ENCODE data around the gene KCNQ1. TPM values are rescaled to one million over a fixed set of nuclear protein-coding genes. Genes with fewer than 3 reads are reported as not detected.

Gene KCNQ1
- polyA plus RNA-seq, 1 donor (not counting 4 experiments of a cell fraction or from before 2014, with no cell fraction given): not detected

GRCh38 chr11:2653198-2653551 lies 208.4 kb downstream of the KCNQ1 start:
- no peaks in the 10 kb centered on the region for H3K9me1 ChIP-seq (ENCODE audit: control insufficient read depth, extremely low read depth, insufficient read depth, low read length)
- H3K9me3 ChIP-seq (ENCODE audit: control insufficient read depth, low read depth, low read length): no peaks in the 10 kb centered on the region
- FAIRE-seq (no peak), DNase-seq (ENCODE audit: low read depth, low spot score) (no peak)
- no peaks in the 10 kb centered on the region for H3K4me1 ChIP-seq (ENCODE audit: control insufficient read depth, extremely low read depth, insufficient read depth, low read length)
- H3K9ac ChIP-seq (ENCODE audit: control insufficient read depth, extremely low read depth, insufficient read depth, low read length): no peak overlapping the region
- TF ChIP-seq CTCF (optimal IDR thresholded peaks at IDR 0.05 in 1 of 3, IDR thresholded peaks at IDR 0.05 in 1 of 3, conservative IDR thresholded peaks at IDR 0.05 in 1 of 3; ENCODE audit: extremely low read depth in 1 of 3, insufficient read depth in 2 of 3, low read length in 3 of 3): no peak
- TF ChIP-seq EZH2 (IDR thresholded peaks at IDR 0.05; ENCODE audit: low read length): no peak
- no peaks in the 10 kb centered on the region for H3K79me2 ChIP-seq (ENCODE audit: control insufficient read depth, insufficient read depth, low read length)
- H3K27me3 ChIP-seq (ENCODE audit: control insufficient read depth, extremely low read depth, insufficient read depth, low read length): peaks cover 2% of the 10 kb centered on the region
- no peak overlapping the region for H3K27ac ChIP-seq (ENCODE audit: control insufficient read depth, insufficient read depth, low read length)
- H3K4me3 ChIP-seq (ENCODE audit: control insufficient read depth in 2 of 3, extremely low read depth in 1 of 3, insufficient read depth in 2 of 3, low read depth in 1 of 3, low read length in 3 of 3): no peak overlapping the region
- dilution Hi-C loops (cut with MboI; ENCODE audit: extremely low pct_ligation_motif_present, low sequenced_read_pairs): no loop called here
- H3K4me2 ChIP-seq (ENCODE audit: control insufficient read depth, extremely low read depth, insufficient read depth, low read depth, low read length): no peak overlapping the region
- H2AFZ ChIP-seq (ENCODE audit: control insufficient read depth, low read length): no peak overlapping the region
- H4K20me1 ChIP-seq (ENCODE audit: control insufficient read depth, extremely low read depth, insufficient read depth, low read length): no peaks in the 10 kb centered on the region
- no peaks in the 10 kb centered on the region for H3K36me3 ChIP-seq (ENCODE audit: control insufficient read depth in 2 of 2, extremely low read depth in 1 of 2, insufficient read depth in 2 of 2, low read length in 2 of 2)

GRCh38 chr11:2653930-2654739 lies 209.3 kb downstream of the KCNQ1 start:
- H3K9me1 ChIP-seq (ENCODE audit: control insufficient read depth, extremely low read depth, insufficient read depth, low read length): no peaks in the 10 kb centered on the region
- no peak overlapping the region for H2AFZ ChIP-seq (ENCODE audit: control insufficient read depth, low read length)
- no peak for FAIRE-seq
- no peaks in the 10 kb centered on the region for H3K9me3 ChIP-seq (ENCODE audit: control insufficient read depth, low read depth, low read length)
- no peak overlapping the region for H3K4me3 ChIP-seq (ENCODE audit: control insufficient read depth in 2 of 3, extremely low read depth in 1 of 3, insufficient read depth in 2 of 3, low read depth in 1 of 3, low read length in 3 of 3)
- H3K79me2 ChIP-seq (ENCODE audit: control insufficient read depth, insufficient read depth, low read length): no peaks in the 10 kb centered on the region
- peaks cover 2% of the 10 kb centered on the region for H3K27me3 ChIP-seq (ENCODE audit: control insufficient read depth, extremely low read depth, insufficient read depth, low read length)
- no peaks in the 10 kb centered on the region for H4K20me1 ChIP-seq (ENCODE audit: control insufficient read depth, extremely low read depth, insufficient read depth, low read length)
- H3K27ac ChIP-seq (ENCODE audit: control insufficient read depth, insufficient read depth, low read length): no peak overlapping the region
- H3K4me1 ChIP-seq (ENCODE audit: control insufficient read depth, extremely low read depth, insufficient read depth, low read length): no peaks in the 10 kb centered on the region
- no peak for TF ChIP-seq CTCF (optimal IDR thresholded peaks at IDR 0.05 in 1 of 3, IDR thresholded peaks at IDR 0.05 in 1 of 3, conservative IDR thresholded peaks at IDR 0.05 in 1 of 3; ENCODE audit: extremely low read depth in 1 of 3, insufficient read depth in 2 of 3, low read length in 3 of 3)
- TF ChIP-seq EZH2 (IDR thresholded peaks at IDR 0.05; ENCODE audit: low read length): no peak
- dilution Hi-C loops (cut with MboI; ENCODE audit: extremely low pct_ligation_motif_present, low sequenced_read_pairs): no loop called here
- H3K9ac ChIP-seq (ENCODE audit: control insufficient read depth, extremely low read depth, insufficient read depth, low read length): no peak overlapping the region
- H3K4me2 ChIP-seq (ENCODE audit: control insufficient read depth, extremely low read depth, insufficient read depth, low read depth, low read length): no peak overlapping the region
- no peak for DNase-seq (ENCODE audit: low read depth, low spot score)
- no peaks in the 10 kb centered on the region for H3K36me3 ChIP-seq (ENCODE audit: control insufficient read depth in 2 of 2, extremely low read depth in 1 of 2, insufficient read depth in 2 of 2, low read length in 2 of 2)

Measured in keratinocyte (primary cell).